Kidney (tissue), 14 donors: ENCODE results near the gene MROH2A. TPM values are rescaled to one million over a fixed set of nuclear protein-coding genes. Genes with fewer than 3 reads are reported as not detected.

ENCODE experiments used
- DNase-seq, 5 donors: peaks; one replicate each; pipeline ENCODE4 v3.0.0-alpha.2; 2013 to 2020
- FAIRE-seq: peaks from 2 replicates; lab custom pipeline; 2012; peaks lifted over from hg19 to GRCh38; lab: Jason Lieb, UNC
- H3K27ac ChIP-seq, 2 donors: one replicate each; pipeline ENCODE4 v1.7.0; 2013; ENCODE audit warnings: low read depth in 2 of 2, low read length in 2 of 2, inconsistent platforms in 1 of 2
- H3K27me3 ChIP-seq: one replicate; pipeline ENCODE4 v1.7.1; 2013; ENCODE audit warnings: low read length, inconsistent platforms; ENCODE audit not compliant: control insufficient read depth, insufficient read depth
- H3K36me3 ChIP-seq, 3 donors: one replicate each; pipeline versions ENCODE4 v1.7.0 to v1.7.1; 2013; ENCODE audit warnings: low read length in 3 of 3, control low read depth in 1 of 3, inconsistent platforms in 1 of 3; ENCODE audit not compliant: insufficient read depth in 3 of 3, control insufficient read depth in 2 of 3
- H3K4me1 ChIP-seq, 3 donors: one replicate each; pipeline versions ENCODE4 v1.7.0 to v1.7.1; 2013; ENCODE audit warnings: low read length in 3 of 3, inconsistent platforms in 1 of 3, low read depth in 1 of 3; ENCODE audit not compliant: control insufficient read depth in 2 of 3, insufficient read depth in 2 of 3
- H3K4me3 ChIP-seq, 3 donors: one replicate each; pipeline versions ENCODE4 v1.7.0 to v1.8.1; 2013; ENCODE audit warnings: low read length in 3 of 3, control low read depth in 1 of 3, inconsistent platforms in 1 of 3
- H3K9ac ChIP-seq, 3 donors: one replicate each; pipeline versions ENCODE4 v1.7.0 to v1.7.1; 2013; ENCODE audit warnings: low read length in 3 of 3, control low read depth in 1 of 3, inconsistent platforms in 1 of 3
- H3K9me3 ChIP-seq, 3 donors: one replicate each; pipeline versions ENCODE4 v1.7.0 to v1.7.1; 2013; ENCODE audit warnings: low read length in 3 of 3, control low read depth in 1 of 3, inconsistent platforms in 1 of 3; ENCODE audit not compliant: control insufficient read depth in 2 of 3, insufficient read depth in 1 of 3
- intact Hi-C: fragments of 100-400 bp; cut with DNase I; formaldehyde crosslinking; loops from one replicate; pipeline ENCODE4 v1.11.1; 2022
- polyA plus RNA-seq: library from polyadenylated mRNA; stranded (reverse); fragments of 350-450 nt; fragmentation: Illumina TruSeq; extraction: RNeasy Lipid Tissue Mini Kit (QIAGEN cat#74804); gene quantifications from one replicate; pipeline ENCODE4 v1.2.3, GENCODE V29; 2014; ENCODE audit warnings: low read depth, low replicate concordance; ENCODE audit not compliant: insufficient read depth
- total RNA-seq: library from RNA; stranded (reverse); fragmentation: NEBNext Ultra II Directional; extraction: Animal tissue kit (Norgen Biotek cat#: 25700); gene quantifications from one replicate; pipeline ENCODE4 v1.2.1, GENCODE V29; 2021
- TF ChIP-seq, protein P1 (sequence below): IDR thresholded peaks from 3 replicates; pipeline ENCODE4 v1.5.1; 2012; ENCODE audit warnings: mild to moderate bottlenecking, moderate library complexity, borderline replicate concordance; ENCODE audit not compliant: insufficient read depth; ENCODE audit errors: extremely low read depth
- donor health status: control.
- donor health status: control.
- donor health status: control.
- donor health status: control.
- donor health status: control.
- donor health status: DM: yes; HTN: yes; CAD: no.
- donor health status: Normal renal cell carcinoma (clear cell type).

MROH2A gene
- total and polyA plus RNA-seq, 2 donors from 2014 or later, result 1.8 TPM; not detected in 1

DNA sequence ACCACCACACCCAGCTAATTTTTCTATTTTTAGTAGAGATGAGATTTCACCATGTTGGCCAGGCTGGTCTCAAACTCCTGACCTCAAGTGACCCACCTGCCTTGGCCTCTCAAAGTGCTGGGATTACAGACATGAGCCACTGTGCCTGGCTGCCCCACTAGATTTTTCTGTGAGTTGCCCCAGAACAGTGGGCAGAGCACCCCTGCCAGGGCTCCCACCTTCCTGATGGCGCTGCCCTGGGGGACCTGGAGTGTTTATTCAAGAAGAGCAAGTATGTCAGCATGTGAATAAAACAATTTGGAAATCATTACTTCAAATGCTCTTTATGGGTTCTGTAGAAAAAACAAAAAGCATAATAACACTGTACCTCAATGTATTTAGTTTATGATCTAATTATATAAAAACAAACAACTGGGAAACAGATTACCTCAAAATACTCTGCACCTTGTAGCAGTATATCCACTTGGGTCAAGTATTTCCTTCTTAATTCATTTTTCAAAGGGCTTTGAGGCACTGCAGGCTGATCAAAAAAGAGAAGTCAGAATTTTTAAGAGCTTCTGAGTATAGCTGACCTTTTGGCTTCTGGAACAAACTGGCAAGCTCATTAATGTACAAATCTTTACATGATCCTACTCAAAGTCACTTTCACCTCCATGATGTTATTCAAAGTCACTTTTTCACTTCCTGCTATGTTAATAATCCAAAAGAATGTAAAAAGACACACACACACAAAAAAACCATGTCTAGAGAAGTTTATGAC is 67.4 kb downstream of the MROH2A start:
- TF ChIP-seq, protein P1, sequence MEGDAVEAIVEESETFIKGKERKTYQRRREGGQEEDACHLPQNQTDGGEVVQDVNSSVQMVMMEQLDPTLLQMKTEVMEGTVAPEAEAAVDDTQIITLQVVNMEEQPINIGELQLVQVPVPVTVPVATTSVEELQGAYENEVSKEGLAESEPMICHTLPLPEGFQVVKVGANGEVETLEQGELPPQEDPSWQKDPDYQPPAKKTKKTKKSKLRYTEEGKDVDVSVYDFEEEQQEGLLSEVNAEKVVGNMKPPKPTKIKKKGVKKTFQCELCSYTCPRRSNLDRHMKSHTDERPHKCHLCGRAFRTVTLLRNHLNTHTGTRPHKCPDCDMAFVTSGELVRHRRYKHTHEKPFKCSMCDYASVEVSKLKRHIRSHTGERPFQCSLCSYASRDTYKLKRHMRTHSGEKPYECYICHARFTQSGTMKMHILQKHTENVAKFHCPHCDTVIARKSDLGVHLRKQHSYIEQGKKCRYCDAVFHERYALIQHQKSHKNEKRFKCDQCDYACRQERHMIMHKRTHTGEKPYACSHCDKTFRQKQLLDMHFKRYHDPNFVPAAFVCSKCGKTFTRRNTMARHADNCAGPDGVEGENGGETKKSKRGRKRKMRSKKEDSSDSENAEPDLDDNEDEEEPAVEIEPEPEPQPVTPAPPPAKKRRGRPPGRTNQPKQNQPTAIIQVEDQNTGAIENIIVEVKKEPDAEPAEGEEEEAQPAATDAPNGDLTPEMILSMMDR, result no peak
- Histone ChIP-seq H3K4me1 (no peaks in the 10 kb centered on the region), H3K27ac (no peak overlapping the region), H3K36me3 (peaks cover 0 to 5% (median 0%) of the 10 kb centered on the region in 3 donors), H3K9ac (no peak overlapping the region), H3K9me3 (no peaks in the 10 kb centered on the region), H3K4me3 (no peak overlapping the region), H3K27me3 (no peaks in the 10 kb centered on the region)
- DNase-seq (no peak), FAIRE-seq (no peak)
- intact Hi-C loops, result no loop called here

DNA sequence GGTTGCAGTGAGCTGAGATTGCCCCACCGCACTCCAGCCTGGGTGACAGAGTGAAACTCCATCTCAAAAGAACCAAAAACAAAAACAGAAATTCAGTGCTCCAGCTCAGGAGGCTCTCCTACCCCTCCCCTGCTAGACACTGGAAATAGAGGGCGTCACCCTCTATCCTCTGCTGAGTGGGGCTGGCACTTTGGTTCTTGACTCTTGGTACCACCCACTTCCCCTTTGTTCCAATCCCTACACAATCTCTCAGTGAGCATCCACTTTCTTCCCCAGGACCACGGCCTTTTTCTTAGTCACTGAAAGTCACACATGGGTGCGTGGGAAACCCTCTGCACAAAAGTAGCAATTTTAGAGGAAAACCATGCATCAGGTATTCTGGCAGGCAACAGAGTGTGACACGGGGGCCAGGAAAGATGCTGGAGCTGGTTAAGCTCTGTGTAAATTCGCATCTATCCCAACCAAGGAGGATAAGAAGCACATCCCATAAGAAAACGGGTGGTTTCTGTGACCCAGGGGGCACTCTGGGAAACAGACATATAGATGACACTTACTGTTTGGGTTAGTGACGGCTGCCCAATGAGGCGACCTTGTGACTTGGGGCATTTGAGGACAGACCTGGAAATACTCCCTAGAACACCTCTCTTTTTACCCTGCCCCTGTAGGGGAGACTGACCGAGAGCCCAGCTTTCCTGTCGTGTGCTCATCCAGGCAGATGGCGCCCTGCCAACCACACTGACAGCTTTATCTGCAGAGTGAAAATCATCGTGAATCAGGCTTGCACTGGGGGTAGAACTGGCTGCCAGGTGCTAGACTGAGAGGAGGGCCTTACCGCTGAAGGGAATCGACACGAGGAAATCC is 68.5 kb downstream of the MROH2A start:
- TF ChIP-seq, protein P1, result no peak
- Histone ChIP-seq H3K36me3 (peaks cover 0 to 5% (median 0%) of the 10 kb centered on the region in 3 donors), H3K4me3 (no peak overlapping the region), H3K9me3 (no peaks in the 10 kb centered on the region), H3K27ac (no peak overlapping the region), H3K4me1 (no peaks in the 10 kb centered on the region), H3K9ac (no peak overlapping the region), H3K27me3 (no peaks in the 10 kb centered on the region)
- intact Hi-C loops, result no loop called here
- FAIRE-seq (no peak), DNase-seq (no peak)

DNA sequence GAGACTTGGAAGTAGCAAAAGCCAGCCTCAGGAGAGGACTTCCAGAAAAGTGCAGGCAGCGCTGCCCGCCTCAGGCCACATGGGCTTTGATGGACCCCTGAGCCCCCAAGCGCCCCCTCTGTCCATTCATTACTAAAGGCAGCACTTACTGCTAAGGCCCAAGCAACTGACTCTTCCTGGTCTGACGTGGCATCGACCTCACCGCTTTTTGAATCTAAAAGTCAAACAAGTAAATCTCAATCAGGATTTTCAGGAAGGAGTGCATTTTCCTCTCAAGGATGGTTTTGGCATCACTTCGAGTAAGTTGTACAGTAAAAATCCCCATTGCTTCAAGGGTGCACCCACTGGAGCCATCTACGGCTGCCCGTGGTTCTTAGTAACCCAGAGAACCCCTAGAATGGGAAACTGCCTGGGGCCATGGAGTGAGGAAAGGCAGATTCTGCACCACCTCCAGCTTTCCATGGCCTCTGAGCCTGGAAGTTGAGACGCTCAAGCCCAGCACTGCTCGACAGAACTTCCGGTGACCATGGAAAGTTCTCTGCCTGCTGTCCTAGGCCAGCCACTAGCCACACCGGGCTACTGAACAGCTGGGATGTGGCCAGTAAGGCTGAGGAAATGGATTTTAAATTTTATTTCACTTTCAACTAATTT is 69.2 kb downstream of the MROH2A start:
- intact Hi-C loops, result no loop called here
- Histone ChIP-seq H3K9me3 (no peaks in the 10 kb centered on the region), H3K9ac (no peak overlapping the region), H3K27ac (no peak overlapping the region), H3K27me3 (no peaks in the 10 kb centered on the region), H3K4me3 (no peak overlapping the region), H3K4me1 (no peaks in the 10 kb centered on the region), H3K36me3 (peaks cover 0 to 5% (median 0%) of the 10 kb centered on the region in 3 donors)
- FAIRE-seq (no peak), DNase-seq (no peak)
- TF ChIP-seq, protein P1, result no peak
